GM21825 (cell line): Measurements from ENCODE around the gene TRIM10.
A peak's percentile ranks its signal among the peaks of the same experiment; 100 is the strongest.
"Not testable (repeated sequence)": the region's sequence is repeated elsewhere in the genome, so short reads cannot be mapped to it uniquely, and the experiment has no call there.

Source experiments
- ATAC-seq: cut with Tn5 transposase; IDR thresholded peaks from one replicate; pipeline ENCODE4 v1.9.1; 2021; ENCODE audit warnings: mild to moderate bottlenecking, moderate library complexity; ENCODE audit not compliant: unreplicated experiment

TRIM10 gene

GRCh38 chr6:30130887-30131862, 29.8 kb downstream of the TRIM10 start:
- ATAC-seq: no peak

DNA sequence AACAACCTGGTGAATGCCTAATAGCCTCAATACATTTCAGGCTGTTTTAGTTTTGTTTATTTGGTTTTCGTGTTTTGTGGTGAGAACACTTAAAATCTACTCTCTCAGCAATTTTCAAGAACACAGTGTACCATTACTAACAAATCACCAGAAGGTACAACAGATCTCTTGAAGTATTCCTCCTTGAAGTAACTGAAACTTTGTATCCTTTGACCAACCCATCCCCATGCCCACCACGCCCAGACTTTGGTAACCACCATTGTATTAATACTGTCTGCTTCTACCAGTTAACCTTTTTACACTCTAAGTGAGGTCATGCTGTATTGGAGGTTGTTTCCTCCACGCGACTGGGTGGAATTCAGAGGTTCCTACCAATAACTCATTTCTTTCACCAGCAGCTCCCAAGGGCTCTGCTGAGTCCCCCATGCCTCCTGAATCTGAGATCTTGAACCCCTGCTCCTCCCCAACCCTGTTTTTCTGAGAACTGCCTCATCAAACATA, 30.8 kb downstream of the TRIM10 start:
- ATAC-seq: no peak

DNA sequence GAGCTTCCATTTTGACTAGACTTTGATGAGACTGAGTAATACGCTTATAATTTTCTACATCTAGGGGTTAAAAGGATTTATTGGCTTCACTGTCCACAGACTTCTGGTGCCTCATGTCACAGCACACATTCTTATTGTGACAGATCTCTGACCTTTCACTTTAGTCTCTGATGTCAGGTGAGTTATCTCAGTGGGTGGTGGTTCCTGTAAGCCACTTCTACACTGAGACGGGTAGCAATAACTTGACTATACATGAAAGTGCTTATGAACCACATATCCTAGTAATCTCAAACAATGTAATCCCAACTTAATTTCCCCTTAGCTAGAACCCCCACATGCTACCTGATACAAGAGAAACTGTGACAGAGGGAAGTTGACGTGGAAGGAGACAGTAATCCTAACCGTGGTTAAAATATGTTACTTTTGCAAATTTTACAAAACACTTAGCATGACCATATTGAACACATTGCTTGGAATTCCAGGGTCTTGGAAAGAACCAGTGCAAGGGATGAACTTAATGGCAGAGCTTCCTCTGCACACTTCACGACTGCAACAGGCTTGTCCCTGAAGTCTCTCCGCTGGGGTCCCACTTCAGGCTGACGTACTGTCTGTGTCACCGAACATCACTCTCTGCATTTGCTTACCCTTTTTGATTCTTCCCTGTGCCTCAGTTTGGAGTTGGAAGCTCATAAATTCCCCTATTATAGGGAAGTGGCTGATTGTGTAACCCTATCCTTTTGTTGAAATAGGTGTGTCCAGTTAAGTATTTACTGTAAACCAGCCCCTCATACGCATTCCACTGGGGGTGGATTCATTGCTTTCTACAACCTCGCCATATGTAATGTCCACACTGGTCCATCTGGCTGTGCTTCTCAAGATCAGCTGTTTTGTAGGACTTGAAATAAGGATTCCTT, 31.5 kb downstream of the TRIM10 start:
- no peak for ATAC-seq

DNA sequence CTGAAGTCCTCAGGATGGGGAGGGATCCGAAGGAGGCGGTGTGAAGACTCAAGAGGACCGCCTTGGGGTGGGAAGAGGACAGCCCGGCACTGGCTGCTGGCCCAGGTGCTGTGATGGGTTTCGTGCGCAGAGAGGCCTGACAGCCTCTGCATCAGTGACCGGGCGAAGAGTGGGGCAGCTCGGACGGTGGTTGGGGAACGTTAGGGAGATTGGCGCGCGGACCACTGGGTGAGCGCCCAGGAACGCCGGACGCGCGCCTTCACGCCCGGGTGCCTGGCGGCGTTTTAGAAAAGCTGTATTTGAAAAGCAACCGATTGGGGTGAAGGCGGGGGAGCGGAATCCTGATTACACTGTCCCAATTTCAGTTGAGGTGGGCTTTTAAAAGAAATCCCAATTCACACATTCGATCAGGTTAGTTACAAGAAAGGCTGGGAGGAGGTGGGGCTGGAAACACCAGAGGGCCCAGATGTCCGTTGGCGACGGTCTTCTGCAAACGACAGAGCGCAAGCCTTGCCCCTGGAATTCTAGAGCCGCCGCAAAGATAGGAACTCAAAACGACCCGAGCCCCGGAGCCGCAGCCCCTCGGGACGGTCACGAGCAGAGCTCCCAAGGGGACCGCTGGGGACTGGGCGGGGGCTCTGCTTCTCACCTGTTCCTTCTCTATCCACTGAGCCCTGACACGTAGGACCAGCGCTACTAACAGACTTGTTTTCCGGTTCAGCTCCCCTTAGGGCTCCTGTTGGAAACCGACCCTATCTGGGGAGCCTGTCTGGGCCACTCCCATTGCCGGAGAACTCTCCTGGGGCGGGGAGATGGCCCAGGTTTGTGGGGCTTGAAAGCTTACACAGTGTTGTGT, 33.5 kb downstream of the TRIM10 start:
- ATAC-seq: no peak

DNA sequence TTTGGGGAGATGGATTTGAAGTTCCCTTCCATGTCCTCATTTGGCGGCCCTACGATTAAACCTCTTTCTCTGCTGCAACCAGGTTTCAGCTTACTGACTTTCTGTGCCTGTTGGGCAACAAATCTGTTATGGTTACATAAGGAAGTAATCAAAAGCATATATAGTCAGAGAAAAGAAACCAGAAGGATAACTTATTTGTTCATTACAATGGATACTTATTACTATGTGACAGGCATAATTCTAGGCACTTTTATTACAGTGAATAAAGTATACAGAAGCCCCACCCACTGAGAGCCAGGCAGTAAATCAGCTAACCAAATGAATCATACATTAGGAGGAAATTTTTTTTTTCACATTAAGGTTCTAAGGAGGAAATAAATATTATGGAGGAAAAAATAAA, 38.5 kb downstream of the TRIM10 start:
- no peak for ATAC-seq

- no peak for ATAC-seq
Measured at GRCh38 chr6:30121446-30122366, 39.3 kb downstream of the TRIM10 start.

DNA sequence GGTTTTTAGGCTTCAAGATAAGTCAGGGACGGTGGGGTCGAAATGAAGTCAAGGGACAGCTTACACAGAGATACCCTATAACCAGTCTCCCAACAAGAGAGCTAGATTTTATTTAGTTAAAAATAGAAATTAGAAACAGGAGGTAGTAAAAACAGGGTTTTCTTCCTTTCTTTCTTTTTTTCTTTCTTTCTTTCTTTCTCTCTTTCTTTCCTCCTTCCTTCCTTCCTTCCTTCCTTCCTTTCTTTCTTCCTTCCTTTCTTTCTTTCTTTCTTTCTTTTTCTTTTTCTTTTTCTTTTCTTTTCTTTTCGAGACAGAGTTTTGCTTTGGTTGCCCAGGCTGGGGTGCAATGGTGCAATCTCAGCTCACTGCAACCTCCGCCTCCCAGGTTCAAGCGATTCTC, 42.3 kb downstream of the TRIM10 start:
- ATAC-seq: not testable (repeated sequence)

DNA sequence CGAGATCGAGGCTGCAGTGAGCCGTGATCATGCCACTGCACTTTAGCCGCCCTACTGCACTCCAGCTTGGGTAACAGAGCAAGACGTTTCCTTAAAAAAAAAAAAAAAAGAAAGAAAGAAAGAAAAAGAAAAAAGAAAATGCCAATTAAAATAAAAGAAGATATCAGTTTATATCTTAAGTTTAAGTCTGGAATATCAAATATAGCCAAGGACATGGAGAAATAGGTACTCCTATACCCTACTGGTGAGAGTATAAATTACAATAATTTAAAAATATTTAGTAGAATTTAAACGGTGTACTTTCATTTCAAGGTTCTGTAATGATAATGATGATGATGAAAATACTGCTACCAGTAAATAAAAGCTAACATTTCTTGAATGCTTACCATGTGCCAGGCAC, 44.3 kb downstream of the TRIM10 start:
- no peak for ATAC-seq

GRCh38 chr6:30113841-30114240, 47.2 kb downstream of the TRIM10 start:
- ATAC-seq: no peak

- ATAC-seq: peak; percentile 63
Measured at GRCh38 chr6:30113003-30113759, 47.8 kb downstream of the TRIM10 start, which contains the start of gene TRIM31. TRIM31 (minus strand) TSS chr6:30113090; CDS start chr6:30112805, 285 bp downstream.

GRCh38 chr6:30112402-30112994, 48.5 kb downstream of the TRIM10 start:
- ATAC-seq: no peak

GRCh38 chr6:30111266-30111856, 49.6 kb downstream of the TRIM10 start:
- ATAC-seq: no peak

GRCh38 chr6:30104661-30105060, 56.4 kb downstream of the TRIM10 start:
- no peak for ATAC-seq

DNA sequence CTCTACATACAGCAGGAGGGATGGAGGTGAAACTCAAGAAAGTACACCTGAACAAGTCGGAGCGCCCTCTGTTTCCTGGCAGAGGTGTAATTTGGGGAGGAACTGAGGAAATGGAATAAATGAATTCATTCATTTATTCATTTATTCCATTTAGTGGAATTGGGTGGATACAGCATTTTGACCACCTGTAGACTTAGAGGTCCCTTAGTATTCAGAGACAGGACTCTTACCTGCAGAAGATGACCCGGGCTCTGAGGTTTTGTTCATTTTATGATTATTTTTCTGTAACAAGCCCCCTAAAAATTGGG, 57.2 kb downstream of the TRIM10 start:
- ATAC-seq: no peak

DNA sequence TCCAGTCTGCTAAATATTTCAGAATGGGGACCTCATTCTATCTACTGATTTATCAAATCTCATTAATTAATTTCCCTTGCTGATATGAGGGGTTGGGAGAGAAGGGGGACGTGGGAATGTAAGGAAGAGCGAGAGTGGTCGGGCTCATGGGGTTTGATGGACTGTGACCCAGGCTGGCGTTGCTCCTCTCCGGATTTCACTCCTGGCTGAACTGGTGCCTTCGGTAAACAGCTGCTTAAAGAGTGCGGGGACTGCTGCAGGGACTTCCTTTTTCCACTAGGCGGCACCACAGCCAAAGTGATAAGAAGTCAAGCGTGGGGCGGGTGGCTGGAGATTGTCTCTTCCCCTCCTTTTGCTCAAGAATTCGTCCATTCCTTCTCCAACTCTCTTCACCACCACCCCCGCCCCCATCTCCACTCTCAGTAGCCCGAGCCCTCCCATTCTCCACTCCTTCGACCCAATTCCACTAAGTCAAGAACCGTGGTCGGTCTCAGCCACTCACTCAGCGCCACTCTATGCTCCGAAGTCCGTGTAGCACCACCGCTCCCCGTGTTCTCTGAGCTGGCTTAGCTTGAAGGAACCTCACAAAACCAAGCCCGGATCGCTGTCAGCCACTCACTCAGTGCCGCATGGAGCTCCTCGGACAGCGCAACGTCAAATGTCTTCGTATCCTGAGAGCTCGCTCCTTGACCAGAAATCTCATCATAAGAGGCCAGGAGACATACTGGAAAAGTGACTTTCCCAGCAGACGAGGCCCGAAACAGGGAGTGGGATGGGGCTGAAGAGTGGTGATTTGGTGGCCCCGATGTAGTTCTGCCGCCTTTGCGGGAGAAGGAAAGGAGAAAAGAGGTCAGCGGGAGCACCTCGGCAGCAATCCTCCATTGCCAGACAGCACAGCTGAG, 57.8 kb downstream of the TRIM10 start:
- ATAC-seq: no peak

DNA sequence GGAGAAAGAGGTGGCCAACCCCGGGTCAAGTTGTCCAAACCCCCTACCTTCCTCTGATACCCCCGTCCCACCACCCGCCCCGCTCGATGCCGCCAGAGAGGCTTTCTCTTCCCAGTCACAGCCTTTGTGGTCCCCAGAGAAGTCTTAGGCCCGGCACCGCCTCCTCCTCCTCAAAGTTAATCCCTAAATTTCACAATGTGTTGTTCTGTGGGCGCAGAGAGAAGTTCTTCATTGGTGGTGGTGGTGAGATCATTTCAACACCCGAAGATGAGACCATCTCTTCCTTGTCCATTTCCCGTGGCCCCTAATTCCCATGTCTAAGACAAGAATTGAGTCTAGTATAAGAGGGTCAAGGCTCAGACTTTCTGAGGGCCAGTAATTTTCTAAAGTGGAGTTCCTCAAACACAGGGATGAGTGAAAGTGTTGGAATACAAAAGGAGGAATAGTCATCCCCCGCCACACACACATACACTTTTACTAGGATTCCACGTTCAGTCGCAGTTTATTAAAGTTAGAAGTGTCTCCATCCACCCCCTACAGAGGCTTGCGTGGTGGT, 58.5 kb downstream of the TRIM10 start:
- no peak for ATAC-seq
